Keratinocyte (primary cell): ENCODE results near the gene SNTB2. TPM values are rescaled to one million over a fixed set of nuclear protein-coding genes. Genes with fewer than 3 reads are reported as not detected.

ENCODE experiments used
- DNase-seq: peaks from one replicate; pipeline ENCODE4 v3.0.0-alpha.2; 2011; ENCODE audit warnings: low read depth, missing footprints, low spot score
- FAIRE-seq: peaks from 2 replicates; lab custom pipeline; 2011; peaks lifted over from hg19 to GRCh38; lab: Jason Lieb, UNC
- H2AFZ ChIP-seq: 2 replicates; pipeline ENCODE4 v1.6.0; 2012; ENCODE audit warnings: low read length, control low read depth, inconsistent platforms; ENCODE audit not compliant: control insufficient read depth
- H3K27ac ChIP-seq: 2 replicates; pipeline ENCODE4 v1.5.1; 2011; ENCODE audit warnings: low read length; ENCODE audit not compliant: control insufficient read depth, insufficient read depth
- H3K27me3 ChIP-seq: 3 replicates; pipeline ENCODE4 v1.6.0; 2011; ENCODE audit warnings: low read length; ENCODE audit not compliant: control insufficient read depth, insufficient read depth; ENCODE audit errors: extremely low read depth
- H3K36me3 ChIP-seq, 2 experiments: 2 replicates in 1 of 2; 3 replicates in 1 of 2; pipeline ENCODE4 v1.5.1; 2011; ENCODE audit warnings: low read length in 2 of 2, mild to moderate bottlenecking in 1 of 2; ENCODE audit not compliant: control insufficient read depth in 2 of 2, insufficient read depth in 2 of 2; ENCODE audit errors: extremely low read depth in 1 of 2
- H3K4me1 ChIP-seq: 3 replicates; pipeline ENCODE4 v1.5.1; 2011; ENCODE audit warnings: low read length; ENCODE audit not compliant: control insufficient read depth, insufficient read depth; ENCODE audit errors: extremely low read depth
- H3K4me2 ChIP-seq: 3 replicates; pipeline ENCODE4 v1.6.0; 2011; ENCODE audit warnings: low read depth, low read length; ENCODE audit not compliant: control insufficient read depth, insufficient read depth; ENCODE audit errors: extremely low read depth
- H3K4me3 ChIP-seq, 3 experiments: fragments of 200-600 bp in 1 of 3; sonication (generic) in 1 of 3; 2 replicates in 2 of 3; 3 replicates in 1 of 3; pipeline ENCODE4 v1.5.1; 2011 to 2016; ENCODE audit warnings: low read length in 3 of 3, mild to moderate bottlenecking in 3 of 3, control low read depth in 2 of 3, inconsistent platforms in 1 of 3, low read depth in 1 of 3, mixed read lengths in 1 of 3, mixed run types in 1 of 3, moderate library complexity in 1 of 3; ENCODE audit not compliant: control insufficient read depth in 2 of 3, insufficient read depth in 2 of 3; ENCODE audit errors: extremely low read depth in 1 of 3
- H3K79me2 ChIP-seq: 2 replicates; pipeline ENCODE4 v1.6.0; 2012; ENCODE audit warnings: low read length; ENCODE audit not compliant: control insufficient read depth, insufficient read depth
- H3K9ac ChIP-seq: 3 replicates; pipeline ENCODE4 v1.6.0; 2011; ENCODE audit warnings: low read length; ENCODE audit not compliant: control insufficient read depth, insufficient read depth; ENCODE audit errors: extremely low read depth
- H3K9me1 ChIP-seq: 3 replicates; pipeline ENCODE4 v1.6.0; 2011; ENCODE audit warnings: low read length; ENCODE audit not compliant: control insufficient read depth, insufficient read depth; ENCODE audit errors: extremely low read depth
- H3K9me3 ChIP-seq: 2 replicates; pipeline ENCODE4 v1.5.1; 2012; ENCODE audit warnings: low read depth, low read length; ENCODE audit not compliant: control insufficient read depth
- H4K20me1 ChIP-seq: 3 replicates; pipeline ENCODE4 v1.6.0; 2011; ENCODE audit warnings: low read length; ENCODE audit not compliant: control insufficient read depth, insufficient read depth; ENCODE audit errors: extremely low read depth
- EZH2 ChIP-seq: IDR thresholded peaks from one replicate; pipeline ENCODE4 v1.6.1; 2012; ENCODE audit warnings: inconsistent platforms, mild to moderate bottlenecking, low read length, moderate library complexity
- dilution Hi-C: fragments of 300-500 bp; cut with MboI; formaldehyde crosslinking; loops from one replicate; pipeline ENCODE4 v1.7.0; 2020; ENCODE audit warnings: low sequenced_read_pairs; ENCODE audit not compliant: extremely low pct_ligation_motif_present
- polyA plus RNA-seq, 5 experiments: library from polyadenylated mRNA; depleted of rRNA in 3 of 5; stranded (reverse) in 3 of 5; stranded (forward) in 1 of 5; unstranded in 1 of 5; fragments of >200 nt; gene quantifications; 1 replicate in 1 of 5; 2 replicates in 3 of 5; 3 replicates in 1 of 5; pipeline versions ENCODE4 v1.2.1 to v1.2.3, GENCODE V29; 2011 to 2012; ENCODE audit warnings: missing spikeins in 2 of 5, low read depth in 1 of 5, low replicate concordance in 1 of 5
- TF ChIP-seq, protein P1 (sequence below), 3 experiments: IDR thresholded peaks in 1 of 3; conservative IDR thresholded peaks in 1 of 3; optimal IDR thresholded peaks in 1 of 3; 2 replicates in 2 of 3; 3 replicates in 1 of 3; pipeline versions ENCODE3 to v1.5.1; 2011; ENCODE audit warnings: low read length in 3 of 3, mild to moderate bottlenecking in 3 of 3, moderate library complexity in 2 of 3, control low read depth in 1 of 3, inconsistent platforms in 1 of 3; ENCODE audit not compliant: insufficient read depth in 2 of 3; ENCODE audit errors: extremely low read depth in 1 of 3

Gene SNTB2
- polyA plus RNA-seq, 1 donor (not counting 4 experiments of a cell fraction or from before 2014, with no cell fraction given), result 15.9 TPM

DNA sequence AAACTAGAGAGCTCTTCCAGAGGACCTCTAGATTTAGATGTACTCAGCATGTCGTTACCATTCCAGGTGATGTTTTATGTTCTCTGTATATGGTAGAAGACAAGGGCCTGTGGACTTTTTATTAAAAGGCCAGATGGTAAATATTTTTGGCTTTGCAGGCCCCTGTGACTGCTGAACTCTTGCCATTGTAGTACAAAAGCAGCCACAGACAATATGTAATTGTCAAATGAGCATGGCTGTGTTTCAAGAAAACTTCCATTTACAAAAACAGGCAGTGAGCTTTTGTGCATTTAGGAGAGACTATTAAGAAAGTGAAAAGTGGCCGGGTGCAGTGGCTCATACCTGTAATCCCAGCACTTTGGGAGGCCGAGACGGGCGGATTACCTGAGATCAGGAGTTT is 157.2 kb downstream of the SNTB2 start:
- Histone ChIP-seq H3K9me3 (no peaks in the 10 kb centered on the region), H3K79me2 (peaks cover 29% of the 10 kb centered on the region), H3K27me3 (no peaks in the 10 kb centered on the region), H3K36me3 (peaks cover 9 to 23% of the 10 kb centered on the region in 2 experiments), H4K20me1 (no peaks in the 10 kb centered on the region), H3K4me3 (no peak overlapping the region), H2AFZ (no peak overlapping the region), H3K27ac (no peak overlapping the region), H3K4me1 (peaks cover 14% of the 10 kb centered on the region), H3K4me2 (no peak overlapping the region), H3K9ac (no peak overlapping the region), H3K9me1 (peaks cover 2% of the 10 kb centered on the region)
- FAIRE-seq, result no peak
- TF ChIP-seq, protein P1, sequence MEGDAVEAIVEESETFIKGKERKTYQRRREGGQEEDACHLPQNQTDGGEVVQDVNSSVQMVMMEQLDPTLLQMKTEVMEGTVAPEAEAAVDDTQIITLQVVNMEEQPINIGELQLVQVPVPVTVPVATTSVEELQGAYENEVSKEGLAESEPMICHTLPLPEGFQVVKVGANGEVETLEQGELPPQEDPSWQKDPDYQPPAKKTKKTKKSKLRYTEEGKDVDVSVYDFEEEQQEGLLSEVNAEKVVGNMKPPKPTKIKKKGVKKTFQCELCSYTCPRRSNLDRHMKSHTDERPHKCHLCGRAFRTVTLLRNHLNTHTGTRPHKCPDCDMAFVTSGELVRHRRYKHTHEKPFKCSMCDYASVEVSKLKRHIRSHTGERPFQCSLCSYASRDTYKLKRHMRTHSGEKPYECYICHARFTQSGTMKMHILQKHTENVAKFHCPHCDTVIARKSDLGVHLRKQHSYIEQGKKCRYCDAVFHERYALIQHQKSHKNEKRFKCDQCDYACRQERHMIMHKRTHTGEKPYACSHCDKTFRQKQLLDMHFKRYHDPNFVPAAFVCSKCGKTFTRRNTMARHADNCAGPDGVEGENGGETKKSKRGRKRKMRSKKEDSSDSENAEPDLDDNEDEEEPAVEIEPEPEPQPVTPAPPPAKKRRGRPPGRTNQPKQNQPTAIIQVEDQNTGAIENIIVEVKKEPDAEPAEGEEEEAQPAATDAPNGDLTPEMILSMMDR (optimal IDR thresholded peaks at IDR 0.05 in 1 of 3, IDR thresholded peaks at IDR 0.05 in 1 of 3, conservative IDR thresholded peaks at IDR 0.05 in 1 of 3; ENCODE audit: extremely low read depth in 1 of 3, insufficient read depth in 2 of 3, low read length in 3 of 3), result no peak
- dilution Hi-C loops, result no loop called here
- no peak for DNase-seq

DNA sequence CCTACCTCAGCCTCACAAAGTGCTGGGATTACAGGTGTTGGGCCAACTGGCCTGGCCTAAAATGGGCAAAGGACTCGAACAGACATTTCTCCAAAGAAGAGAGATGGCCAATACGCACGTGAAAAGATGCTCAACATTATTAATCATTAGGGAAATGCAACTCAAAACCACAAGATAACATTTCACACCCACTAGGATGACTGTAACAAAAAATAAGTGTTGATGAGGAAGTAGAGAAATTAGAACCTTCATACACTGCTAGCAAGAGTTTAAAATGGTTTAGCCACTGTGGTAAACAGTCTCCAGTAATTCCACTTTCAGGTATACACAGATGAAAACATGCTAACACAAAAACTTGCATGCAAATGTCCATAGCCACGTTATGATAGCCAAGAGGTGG is 159.0 kb downstream of the SNTB2 start:
- Histone ChIP-seq H3K4me2 (no peak overlapping the region), H3K9me1 (peaks cover 2% of the 10 kb centered on the region), H3K79me2 (peaks cover 16% of the 10 kb centered on the region), H4K20me1 (no peaks in the 10 kb centered on the region), H3K4me3 (no peak overlapping the region), H2AFZ (no peak overlapping the region), H3K4me1 (peaks cover 11% of the 10 kb centered on the region), H3K36me3 (peaks cover 12 to 23% of the 10 kb centered on the region in 2 experiments), H3K9ac (no peak overlapping the region), H3K27me3 (no peaks in the 10 kb centered on the region), H3K27ac (no peak overlapping the region), H3K9me3 (no peaks in the 10 kb centered on the region)
- TF ChIP-seq EZH2, result no peak
- TF ChIP-seq, protein P1 (optimal IDR thresholded peaks at IDR 0.05 in 1 of 3, IDR thresholded peaks at IDR 0.05 in 1 of 3, conservative IDR thresholded peaks at IDR 0.05 in 1 of 3; ENCODE audit: extremely low read depth in 1 of 3, insufficient read depth in 2 of 3, low read length in 3 of 3), result no peak
- DNase-seq (no peak), FAIRE-seq (no peak)
- dilution Hi-C loops, result no loop called here
